ENCODE measurements around the gene ZNG1C. TPM values are rescaled to one million over a fixed set of nuclear protein-coding genes. Genes with fewer than 3 reads are reported as not detected.
"Not testable (repeated sequence)": the region's sequence is repeated elsewhere in the genome, so short reads cannot be mapped to it uniquely, and the experiment has no call there.

ZNG1C gene
- total RNA-seq, 1 experiment from 2014 or later, result 78.7 TPM

GRCh38 chr9:68332122-68332521 lies 90.3 kb downstream of the ZNG1C start:
- H3K27ac ChIP-seq (ENCODE audit: low read length); H3K36me3 ChIP-seq (ENCODE audit: insufficient read depth, low read length); H3K9me2 ChIP-seq (replicated peaks; ENCODE audit: insufficient read depth, low read length); H3K27me3 ChIP-seq (ENCODE audit: low read length); H3K4me2 ChIP-seq (ENCODE audit: low read depth, low read length, poor library complexity, severe bottlenecking); H3K79me2 ChIP-seq (ENCODE audit: low read length); H3K4me1 ChIP-seq (ENCODE audit: low read length); H3K9ac ChIP-seq (ENCODE audit: low read length); DNase-seq; H2AFZ ChIP-seq (ENCODE audit: low read length); H3K4me3 ChIP-seq (ENCODE audit: low read length); H3K9me3 ChIP-seq (ENCODE audit: low read length); H4K20me1 ChIP-seq (ENCODE audit: insufficient read depth, low read depth, low read length): not testable (repeated sequence)

- not testable (repeated sequence) for H3K4me2 ChIP-seq (ENCODE audit: low read depth, low read length, poor library complexity, severe bottlenecking); H3K9me2 ChIP-seq (replicated peaks; ENCODE audit: insufficient read depth, low read length); H3K4me1 ChIP-seq (ENCODE audit: low read length); H4K20me1 ChIP-seq (ENCODE audit: insufficient read depth, low read depth, low read length); H3K27ac ChIP-seq (ENCODE audit: low read length); H3K79me2 ChIP-seq (ENCODE audit: low read length); DNase-seq; H2AFZ ChIP-seq (ENCODE audit: low read length); H3K9me3 ChIP-seq (ENCODE audit: low read length); H3K36me3 ChIP-seq (ENCODE audit: insufficient read depth, low read length); H3K27me3 ChIP-seq (ENCODE audit: low read length); H3K4me3 ChIP-seq (ENCODE audit: low read length); H3K9ac ChIP-seq (ENCODE audit: low read length)
Observed at GRCh38 chr9:68335935-68336334, 94.2 kb downstream of the ZNG1C start.

- H3K27ac ChIP-seq (ENCODE audit: low read length); H3K4me2 ChIP-seq (ENCODE audit: low read depth, low read length, poor library complexity, severe bottlenecking); H3K27me3 ChIP-seq (ENCODE audit: low read length); DNase-seq; H2AFZ ChIP-seq (ENCODE audit: low read length); H3K9me3 ChIP-seq (ENCODE audit: low read length); H3K79me2 ChIP-seq (ENCODE audit: low read length); H3K4me1 ChIP-seq (ENCODE audit: low read length); H3K9ac ChIP-seq (ENCODE audit: low read length); H3K9me2 ChIP-seq (replicated peaks; ENCODE audit: insufficient read depth, low read length); H4K20me1 ChIP-seq (ENCODE audit: insufficient read depth, low read depth, low read length); H3K4me3 ChIP-seq (ENCODE audit: low read length); H3K36me3 ChIP-seq (ENCODE audit: insufficient read depth, low read length): not testable (repeated sequence)
Observed at GRCh38 chr9:68336639-68337339, 95.0 kb downstream of the ZNG1C start.

- H2AFZ ChIP-seq (ENCODE audit: low read length); H3K9ac ChIP-seq (ENCODE audit: low read length); H3K27ac ChIP-seq (ENCODE audit: low read length); H3K4me1 ChIP-seq (ENCODE audit: low read length); H3K36me3 ChIP-seq (ENCODE audit: insufficient read depth, low read length); H3K27me3 ChIP-seq (ENCODE audit: low read length); H3K4me3 ChIP-seq (ENCODE audit: low read length); H4K20me1 ChIP-seq (ENCODE audit: insufficient read depth, low read depth, low read length); H3K79me2 ChIP-seq (ENCODE audit: low read length); DNase-seq; H3K9me3 ChIP-seq (ENCODE audit: low read length); H3K9me2 ChIP-seq (replicated peaks; ENCODE audit: insufficient read depth, low read length); H3K4me2 ChIP-seq (ENCODE audit: low read depth, low read length, poor library complexity, severe bottlenecking): not testable (repeated sequence)
Observed at GRCh38 chr9:68338000-68338399, 96.2 kb downstream of the ZNG1C start.

- H3K4me3 ChIP-seq (ENCODE audit: low read length); H3K79me2 ChIP-seq (ENCODE audit: low read length); H3K9me2 ChIP-seq (replicated peaks; ENCODE audit: insufficient read depth, low read length); H3K4me2 ChIP-seq (ENCODE audit: low read depth, low read length, poor library complexity, severe bottlenecking); H3K9ac ChIP-seq (ENCODE audit: low read length); H2AFZ ChIP-seq (ENCODE audit: low read length); H3K9me3 ChIP-seq (ENCODE audit: low read length); H3K27me3 ChIP-seq (ENCODE audit: low read length); H3K36me3 ChIP-seq (ENCODE audit: insufficient read depth, low read length); H4K20me1 ChIP-seq (ENCODE audit: insufficient read depth, low read depth, low read length); H3K27ac ChIP-seq (ENCODE audit: low read length); DNase-seq; H3K4me1 ChIP-seq (ENCODE audit: low read length): not testable (repeated sequence)
Observed at GRCh38 chr9:68342265-68343025, 100.7 kb downstream of the ZNG1C start.

GRCh38 chr9:68343242-68343641 lies 101.5 kb downstream of the ZNG1C start:
- H3K9me2 ChIP-seq (replicated peaks; ENCODE audit: insufficient read depth, low read length); H3K9me3 ChIP-seq (ENCODE audit: low read length); H3K79me2 ChIP-seq (ENCODE audit: low read length); H3K4me2 ChIP-seq (ENCODE audit: low read depth, low read length, poor library complexity, severe bottlenecking); H3K4me3 ChIP-seq (ENCODE audit: low read length); H3K4me1 ChIP-seq (ENCODE audit: low read length); H2AFZ ChIP-seq (ENCODE audit: low read length); H3K27me3 ChIP-seq (ENCODE audit: low read length); DNase-seq; H3K9ac ChIP-seq (ENCODE audit: low read length); H3K27ac ChIP-seq (ENCODE audit: low read length); H4K20me1 ChIP-seq (ENCODE audit: insufficient read depth, low read depth, low read length); H3K36me3 ChIP-seq (ENCODE audit: insufficient read depth, low read length): not testable (repeated sequence)

GRCh38 chr9:68343992-68344391 lies 102.2 kb downstream of the ZNG1C start:
- DNase-seq; H3K9ac ChIP-seq (ENCODE audit: low read length); H3K4me3 ChIP-seq (ENCODE audit: low read length): not testable (repeated sequence)

More at GRCh38 chr9:68343992-68344391, 102.2 kb downstream of the ZNG1C start:
- not testable (repeated sequence) for H3K79me2 ChIP-seq (ENCODE audit: low read length); H2AFZ ChIP-seq (ENCODE audit: low read length); H3K9me2 ChIP-seq (replicated peaks; ENCODE audit: insufficient read depth, low read length); H3K4me2 ChIP-seq (ENCODE audit: low read depth, low read length, poor library complexity, severe bottlenecking); H3K9me3 ChIP-seq (ENCODE audit: low read length); H3K36me3 ChIP-seq (ENCODE audit: insufficient read depth, low read length); H3K4me1 ChIP-seq (ENCODE audit: low read length); H3K27me3 ChIP-seq (ENCODE audit: low read length); H3K27ac ChIP-seq (ENCODE audit: low read length); H4K20me1 ChIP-seq (ENCODE audit: insufficient read depth, low read depth, low read length)
